Measurements from ENCODE around the gene ACTR3C.
"Not testable (repeated sequence)": the region's sequence is repeated elsewhere in the genome, so short reads cannot be mapped to it uniquely, and the experiment has no call there.

ACTR3C gene

DNA sequence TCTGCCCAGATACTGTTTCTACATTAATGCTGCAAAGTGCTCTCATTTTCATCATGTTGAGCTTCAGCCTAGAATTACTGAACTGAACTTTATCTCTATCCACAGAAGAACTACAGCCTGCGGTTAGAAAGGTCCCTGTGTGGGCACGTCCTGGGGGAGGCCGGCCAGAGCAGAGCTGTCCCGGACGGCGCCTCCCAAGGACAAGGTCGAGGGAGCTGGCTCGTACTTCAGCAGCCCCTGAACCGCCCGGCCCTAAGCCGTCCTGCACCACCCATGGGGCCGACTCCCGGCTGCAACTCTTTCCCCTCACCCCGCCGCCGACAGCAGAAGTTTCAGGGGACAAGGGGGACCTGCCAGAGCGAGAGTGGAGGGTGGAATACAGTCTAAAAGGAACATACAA lies 54.5 kb downstream of the ACTR3C start:
- H3K27me3 ChIP-seq (replicated peaks; ENCODE audit: control insufficient read depth, insufficient read depth, low read length, poor library complexity, severe bottlenecking); H3K9me3 ChIP-seq (ENCODE audit: control insufficient read depth, low read length); H3K36me3 ChIP-seq (ENCODE audit: control insufficient read depth, insufficient read depth, low read length); DNase-seq; H3K4me3 ChIP-seq (ENCODE audit: insufficient read depth, low read depth, low read length, poor library complexity, severe bottlenecking); H3K27ac ChIP-seq (ENCODE audit: insufficient read depth, low read length, poor library complexity, severe bottlenecking); H3K4me1 ChIP-seq (ENCODE audit: control insufficient read depth, insufficient read depth, low read length, poor library complexity, severe bottlenecking): not testable (repeated sequence)

DNA sequence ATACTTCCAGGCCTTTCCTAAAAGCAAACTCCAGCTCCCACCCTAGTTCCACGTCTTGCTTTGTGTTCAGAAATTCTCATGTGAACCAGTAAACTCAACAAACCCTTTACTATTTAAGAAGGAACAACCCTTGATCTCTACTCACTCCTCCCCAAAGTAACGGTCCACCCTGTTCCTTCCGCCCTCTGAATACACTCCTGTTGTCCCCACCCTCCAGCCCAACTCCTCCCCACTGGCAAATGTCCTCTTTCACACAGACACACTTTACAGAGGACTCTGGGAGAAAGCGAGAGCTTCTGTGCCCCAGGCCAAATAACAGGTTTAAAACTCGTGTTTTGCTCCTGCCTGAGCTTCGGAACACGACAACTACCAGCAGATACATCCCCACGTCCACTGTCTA lies 55.1 kb downstream of the ACTR3C start:
- H3K4me1 ChIP-seq (ENCODE audit: control insufficient read depth, insufficient read depth, low read length, poor library complexity, severe bottlenecking); H3K36me3 ChIP-seq (ENCODE audit: control insufficient read depth, insufficient read depth, low read length); H3K27me3 ChIP-seq (replicated peaks; ENCODE audit: control insufficient read depth, insufficient read depth, low read length, poor library complexity, severe bottlenecking); DNase-seq; H3K27ac ChIP-seq (ENCODE audit: insufficient read depth, low read length, poor library complexity, severe bottlenecking); H3K4me3 ChIP-seq (ENCODE audit: insufficient read depth, low read depth, low read length, poor library complexity, severe bottlenecking); H3K9me3 ChIP-seq (ENCODE audit: control insufficient read depth, low read length): not testable (repeated sequence)

DNA sequence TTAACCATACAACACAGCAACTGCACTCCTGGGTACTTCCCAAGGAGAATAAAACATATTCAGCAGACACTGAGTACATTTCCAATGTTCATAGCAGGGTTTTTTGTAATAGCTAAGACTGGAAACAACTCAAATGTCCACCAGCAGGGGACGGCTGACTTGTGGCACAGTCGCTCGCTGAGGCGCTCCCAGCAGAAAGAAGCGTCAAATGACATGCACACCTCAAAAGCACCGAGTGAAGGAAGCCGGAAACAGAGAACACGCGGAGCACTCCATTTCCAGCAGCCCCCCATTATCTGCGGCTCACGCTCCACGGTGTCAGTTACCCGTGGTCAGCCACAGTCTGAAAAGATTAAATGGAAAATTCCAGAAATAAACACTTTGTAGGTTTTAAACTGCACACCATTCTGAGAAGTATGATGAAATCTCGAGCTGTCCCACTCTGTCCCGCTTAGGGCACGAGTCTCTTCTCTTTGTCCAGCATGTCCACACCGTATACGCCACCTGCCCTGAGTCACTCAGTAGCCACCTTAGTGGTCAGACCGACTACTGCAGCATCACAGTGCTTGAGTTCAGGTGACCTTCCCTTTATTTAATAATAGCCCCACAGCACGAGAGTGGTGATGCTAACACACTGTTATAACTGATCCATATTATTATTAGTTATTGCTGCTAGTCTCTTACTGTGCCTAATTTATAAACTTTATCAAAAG lies 56.2 kb downstream of the ACTR3C start:
- not testable (repeated sequence) for H3K27ac ChIP-seq (ENCODE audit: insufficient read depth, low read length, poor library complexity, severe bottlenecking); H3K4me3 ChIP-seq (ENCODE audit: insufficient read depth, low read depth, low read length, poor library complexity, severe bottlenecking); H3K9me3 ChIP-seq (ENCODE audit: control insufficient read depth, low read length); H3K36me3 ChIP-seq (ENCODE audit: control insufficient read depth, insufficient read depth, low read length); H3K27me3 ChIP-seq (replicated peaks; ENCODE audit: control insufficient read depth, insufficient read depth, low read length, poor library complexity, severe bottlenecking); DNase-seq; H3K4me1 ChIP-seq (ENCODE audit: control insufficient read depth, insufficient read depth, low read length, poor library complexity, severe bottlenecking)

DNA sequence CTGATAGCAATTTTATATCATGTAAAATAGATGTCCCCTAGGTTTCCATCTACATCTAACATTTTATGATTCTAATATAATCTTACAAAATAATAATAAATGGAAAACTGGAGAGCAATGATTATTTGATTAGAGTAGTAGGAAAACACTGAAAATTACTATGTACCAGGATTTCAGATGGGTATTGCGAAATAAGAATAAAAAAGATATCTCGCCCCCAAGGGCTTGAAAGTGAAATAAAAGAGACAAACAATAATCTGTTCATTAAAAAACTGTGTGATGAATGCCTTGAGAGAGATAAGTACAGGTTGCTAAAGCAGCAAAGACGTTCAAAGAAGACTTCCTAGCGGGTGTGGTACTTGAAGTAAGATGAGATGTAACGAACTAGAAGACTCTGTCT lies 60.7 kb downstream of the ACTR3C start:
- not testable (repeated sequence) for H3K4me1 ChIP-seq (ENCODE audit: control insufficient read depth, insufficient read depth, low read length, poor library complexity, severe bottlenecking); H3K27me3 ChIP-seq (replicated peaks; ENCODE audit: control insufficient read depth, insufficient read depth, low read length, poor library complexity, severe bottlenecking); DNase-seq; H3K4me3 ChIP-seq (ENCODE audit: insufficient read depth, low read depth, low read length, poor library complexity, severe bottlenecking); H3K36me3 ChIP-seq (ENCODE audit: control insufficient read depth, insufficient read depth, low read length); H3K9me3 ChIP-seq (ENCODE audit: control insufficient read depth, low read length); H3K27ac ChIP-seq (ENCODE audit: insufficient read depth, low read length, poor library complexity, severe bottlenecking)

DNA sequence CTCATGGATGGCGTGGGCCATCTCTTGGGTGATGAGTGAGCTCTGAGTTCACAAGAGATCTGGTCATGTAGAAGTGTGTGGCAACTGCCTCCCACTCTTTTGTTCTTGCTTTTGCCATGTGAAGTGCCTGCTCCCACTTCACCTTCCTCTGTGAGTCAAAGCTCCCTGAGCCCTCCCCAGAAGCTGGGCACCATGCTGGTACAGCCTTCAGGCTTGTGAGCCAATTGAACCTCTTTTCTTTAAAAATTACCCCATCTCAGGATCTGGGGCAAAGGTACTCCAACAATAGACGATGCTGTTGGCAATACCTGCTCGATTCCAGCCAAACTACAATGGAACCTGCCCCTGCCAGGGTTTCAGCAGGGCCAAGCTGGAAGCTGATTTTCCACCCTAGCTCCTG lies 75.6 kb downstream of the ACTR3C start:
- H3K4me1 ChIP-seq (ENCODE audit: control insufficient read depth, insufficient read depth, low read length, poor library complexity, severe bottlenecking); H3K9me3 ChIP-seq (ENCODE audit: control insufficient read depth, low read length); DNase-seq; H3K4me3 ChIP-seq (ENCODE audit: insufficient read depth, low read depth, low read length, poor library complexity, severe bottlenecking); H3K27me3 ChIP-seq (replicated peaks; ENCODE audit: control insufficient read depth, insufficient read depth, low read length, poor library complexity, severe bottlenecking); H3K36me3 ChIP-seq (ENCODE audit: control insufficient read depth, insufficient read depth, low read length); H3K27ac ChIP-seq (ENCODE audit: insufficient read depth, low read length, poor library complexity, severe bottlenecking): not testable (repeated sequence)

DNA sequence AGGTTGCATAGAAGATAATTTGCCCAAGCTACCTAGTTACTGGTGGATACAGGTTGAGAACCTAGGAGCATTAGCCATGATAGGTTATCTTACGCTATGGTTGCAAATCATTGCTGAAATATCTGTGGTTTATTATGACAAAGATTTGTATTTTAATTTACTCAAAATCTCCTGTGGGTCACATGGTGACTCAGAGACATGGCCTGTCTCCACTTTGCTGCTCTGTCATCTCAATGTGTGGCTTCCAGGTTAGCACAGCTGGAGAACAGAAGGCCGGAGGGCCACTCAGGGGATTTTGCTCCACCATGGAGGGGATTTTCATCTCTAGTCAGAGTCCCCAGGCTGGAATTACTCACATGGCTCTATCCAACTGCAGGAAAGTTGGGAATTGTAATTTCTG lies 78.1 kb downstream of the ACTR3C start:
- H3K9me3 ChIP-seq (ENCODE audit: control insufficient read depth, low read length); H3K27ac ChIP-seq (ENCODE audit: insufficient read depth, low read length, poor library complexity, severe bottlenecking): not testable (repeated sequence)

DNA sequence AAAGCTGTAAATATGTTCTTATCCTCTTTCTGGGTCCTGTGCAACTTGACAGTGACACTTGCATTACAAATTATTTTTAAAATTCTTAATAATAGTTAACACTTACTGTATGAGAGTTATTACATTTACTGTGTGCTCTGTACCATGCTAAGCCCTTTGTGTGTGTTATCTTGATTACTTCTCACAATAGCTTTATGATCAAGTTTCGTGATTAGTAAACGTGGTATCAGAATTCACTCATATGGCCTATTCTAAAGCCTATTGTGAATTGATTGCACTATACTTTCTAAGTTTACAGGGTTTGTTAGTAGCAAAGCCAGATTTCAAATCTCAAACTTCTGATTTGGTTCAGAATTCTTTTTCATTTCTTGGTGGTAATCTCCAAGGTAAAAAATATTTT lies 80.4 kb downstream of the ACTR3C start:
- not testable (repeated sequence) for H3K27me3 ChIP-seq (replicated peaks; ENCODE audit: control insufficient read depth, insufficient read depth, low read length, poor library complexity, severe bottlenecking); H3K4me3 ChIP-seq (ENCODE audit: insufficient read depth, low read depth, low read length, poor library complexity, severe bottlenecking); DNase-seq; H3K4me1 ChIP-seq (ENCODE audit: control insufficient read depth, insufficient read depth, low read length, poor library complexity, severe bottlenecking); H3K27ac ChIP-seq (ENCODE audit: insufficient read depth, low read length, poor library complexity, severe bottlenecking); H3K9me3 ChIP-seq (ENCODE audit: control insufficient read depth, low read length); H3K36me3 ChIP-seq (ENCODE audit: control insufficient read depth, insufficient read depth, low read length)

More for the DNA sequence above, 78.1 kb downstream of the ACTR3C start:
- H3K4me1 ChIP-seq (ENCODE audit: control insufficient read depth, insufficient read depth, low read length, poor library complexity, severe bottlenecking); H3K27me3 ChIP-seq (replicated peaks; ENCODE audit: control insufficient read depth, insufficient read depth, low read length, poor library complexity, severe bottlenecking); H3K4me3 ChIP-seq (ENCODE audit: insufficient read depth, low read depth, low read length, poor library complexity, severe bottlenecking); DNase-seq; H3K36me3 ChIP-seq (ENCODE audit: control insufficient read depth, insufficient read depth, low read length): not testable (repeated sequence)

DNA sequence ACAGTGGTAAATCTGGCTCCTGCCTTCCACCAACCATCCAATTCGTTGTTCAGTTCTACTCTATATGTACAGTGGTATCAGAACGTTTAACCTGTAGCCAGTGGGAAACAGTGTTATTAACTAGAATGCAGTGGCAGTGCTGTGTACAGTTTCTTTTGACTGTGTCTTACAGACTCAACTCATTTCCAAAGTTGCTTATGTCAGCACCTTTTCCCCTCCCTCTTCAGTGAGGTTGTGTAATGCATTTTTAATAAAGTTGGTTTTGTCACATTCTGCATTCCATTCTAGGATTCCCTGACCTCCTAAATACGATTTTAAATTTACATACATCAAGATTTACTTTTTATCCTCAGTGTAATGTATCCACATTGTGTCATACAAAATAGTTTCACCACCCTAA lies 97.9 kb downstream of the ACTR3C start:
- H3K36me3 ChIP-seq (ENCODE audit: control insufficient read depth, insufficient read depth, low read length); H3K27me3 ChIP-seq (replicated peaks; ENCODE audit: control insufficient read depth, insufficient read depth, low read length, poor library complexity, severe bottlenecking); H3K9me3 ChIP-seq (ENCODE audit: control insufficient read depth, low read length); H3K27ac ChIP-seq (ENCODE audit: insufficient read depth, low read length, poor library complexity, severe bottlenecking); DNase-seq; H3K4me1 ChIP-seq (ENCODE audit: control insufficient read depth, insufficient read depth, low read length, poor library complexity, severe bottlenecking); H3K4me3 ChIP-seq (ENCODE audit: insufficient read depth, low read depth, low read length, poor library complexity, severe bottlenecking): not testable (repeated sequence)

DNA sequence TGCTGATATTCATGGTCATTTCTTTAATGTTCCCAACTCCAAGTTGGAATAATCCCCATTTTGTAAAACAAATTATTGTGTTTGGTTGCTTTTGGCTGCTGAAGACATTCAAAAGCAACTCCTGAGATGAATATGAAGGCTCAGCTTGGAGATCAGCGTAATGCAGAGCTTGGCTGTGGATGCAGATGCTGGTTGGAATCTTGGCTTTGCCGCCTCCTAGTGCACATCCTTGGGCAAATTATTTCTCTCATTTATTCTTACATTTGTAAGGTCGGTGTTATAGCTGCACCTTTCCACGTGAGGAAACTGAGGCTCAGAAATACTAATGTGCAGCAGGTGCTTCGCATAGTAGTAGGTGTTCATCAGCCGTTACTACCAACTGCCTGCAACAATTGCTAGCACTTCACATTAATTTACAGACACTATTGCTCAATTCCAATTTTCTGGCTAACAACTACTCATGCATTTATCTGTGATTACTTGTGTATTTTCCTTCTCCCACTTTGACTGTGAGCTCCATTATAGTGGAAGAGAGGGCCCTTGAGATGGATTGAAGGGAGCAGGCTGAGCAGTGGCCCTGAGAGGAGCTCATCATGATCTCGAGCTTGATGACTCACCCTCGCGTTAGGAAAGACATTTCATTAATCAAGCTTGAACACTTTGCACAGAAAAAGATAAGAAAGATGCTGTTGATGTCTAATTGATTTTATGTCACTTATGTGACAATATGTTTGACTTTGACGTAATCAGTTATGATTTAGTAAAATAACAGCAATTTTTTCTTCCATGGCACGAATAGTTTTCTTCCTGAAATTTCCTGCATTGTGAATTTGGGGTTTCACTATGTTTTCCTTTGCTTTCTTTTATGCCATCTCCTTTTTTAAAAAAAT lies 101.0 kb downstream of the ACTR3C start:
- not testable (repeated sequence) for H3K36me3 ChIP-seq (ENCODE audit: control insufficient read depth, insufficient read depth, low read length); H3K27me3 ChIP-seq (replicated peaks; ENCODE audit: control insufficient read depth, insufficient read depth, low read length, poor library complexity, severe bottlenecking); H3K9me3 ChIP-seq (ENCODE audit: control insufficient read depth, low read length); DNase-seq; H3K4me1 ChIP-seq (ENCODE audit: control insufficient read depth, insufficient read depth, low read length, poor library complexity, severe bottlenecking); H3K4me3 ChIP-seq (ENCODE audit: insufficient read depth, low read depth, low read length, poor library complexity, severe bottlenecking); H3K27ac ChIP-seq (ENCODE audit: insufficient read depth, low read length, poor library complexity, severe bottlenecking)

DNA sequence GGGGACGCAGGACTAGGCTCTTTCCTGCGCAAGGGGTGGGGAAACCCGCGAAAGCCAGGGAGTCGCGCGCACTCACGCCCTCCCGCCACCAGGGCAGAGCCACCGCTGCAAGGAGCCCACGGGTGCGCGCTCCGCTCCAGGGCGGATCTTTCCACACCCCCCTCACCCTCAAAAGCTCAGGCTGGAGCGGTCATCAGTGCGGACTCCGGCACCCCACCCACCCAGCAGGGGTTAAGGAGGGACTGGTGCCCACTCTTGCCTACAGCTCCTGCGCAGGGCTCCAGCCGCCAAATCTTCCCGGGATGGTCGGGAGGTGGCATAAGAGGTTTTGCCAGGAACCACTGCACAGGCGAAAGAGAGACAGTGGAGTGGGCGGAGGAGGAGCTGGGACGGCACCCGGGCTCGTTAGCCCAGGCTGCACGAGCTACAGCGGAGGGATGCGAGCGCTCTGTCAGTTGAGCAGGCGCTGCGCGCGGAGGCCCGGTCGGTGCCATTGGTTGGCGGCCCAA lies 102.6 kb downstream of the ACTR3C start:
- not testable (repeated sequence) for H3K4me1 ChIP-seq (ENCODE audit: control insufficient read depth, insufficient read depth, low read length, poor library complexity, severe bottlenecking); H3K4me3 ChIP-seq (ENCODE audit: insufficient read depth, low read depth, low read length, poor library complexity, severe bottlenecking); H3K27ac ChIP-seq (ENCODE audit: insufficient read depth, low read length, poor library complexity, severe bottlenecking); H3K9me3 ChIP-seq (ENCODE audit: control insufficient read depth, low read length); H3K27me3 ChIP-seq (replicated peaks; ENCODE audit: control insufficient read depth, insufficient read depth, low read length, poor library complexity, severe bottlenecking); DNase-seq; H3K36me3 ChIP-seq (ENCODE audit: control insufficient read depth, insufficient read depth, low read length)
